GM10266 (cell line): Measurements from ENCODE around the gene VEGFB.

Source experiments
- DNase-seq: peaks from one replicate; pipeline ENCODE4 v3.0.0; 2012; ENCODE audit errors: extremely low spot score
- CTCF ChIP-seq: IDR thresholded peaks from 2 replicates; pipeline ENCODE4 v1.5.1; 2012; ENCODE audit warnings: mild to moderate bottlenecking, low read depth; ENCODE audit not compliant: control insufficient read depth, insufficient read depth; ENCODE audit errors: missing control alignments

Gene VEGFB

GRCh38 chr11:64249563-64250414, 15.4 kb downstream of the VEGFB start:
- no peak for TF ChIP-seq CTCF
- DNase-seq: no peak

- no peak for DNase-seq
- no peak for TF ChIP-seq CTCF
These were observed 16.1 kb downstream of the VEGFB start for GRCh38 chr11:64250415-64251015.

- peak; percentile 84 for TF ChIP-seq CTCF
- peak; percentile 97 for DNase-seq
These were observed 16.8 kb downstream of the VEGFB start, which contains the start of gene PLCB3 for GRCh38 chr11:64251016-64251752. Gene PLCB3, plus strand, starts transcription at chr11:64251530. Its CDS starts 120 bp downstream, at chr11:64251650.

- TF ChIP-seq CTCF: no peak
- DNase-seq: no peak
These were observed 17.3 kb downstream of the VEGFB start for GRCh38 chr11:64251753-64252002.

GRCh38 chr11:64252003-64252872, 17.9 kb downstream of the VEGFB start:
- peak; percentile 64 for DNase-seq

DNA sequence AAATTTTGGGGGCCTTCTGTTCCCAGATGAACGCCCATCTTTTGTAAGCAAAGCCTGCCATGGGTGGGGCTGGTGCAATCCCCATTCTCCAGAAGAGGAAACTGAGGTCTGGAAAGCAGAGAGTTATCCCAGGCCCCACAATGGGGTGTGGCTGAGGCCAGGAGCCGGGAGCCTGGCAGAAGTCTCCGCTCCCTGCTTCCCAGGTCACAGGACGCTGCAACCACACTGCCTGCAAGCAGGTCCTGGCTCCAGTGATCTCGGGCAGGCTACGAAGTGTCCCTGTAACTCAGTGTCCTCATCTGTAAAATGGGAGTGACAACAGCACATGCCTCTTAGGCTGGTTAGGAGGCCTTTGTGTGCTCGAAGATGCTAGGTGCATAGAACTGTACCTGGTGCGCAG, 18.7 kb downstream of the VEGFB start:
- no peak for TF ChIP-seq CTCF
- no peak for DNase-seq

More at GRCh38 chr11:64252003-64252872, 17.9 kb downstream of the VEGFB start:
- TF ChIP-seq CTCF: peak; percentile 31
